HG03175 (cell line): ENCODE results near the gene FAM118A.
"Not testable (repeated sequence)": the region's sequence is repeated elsewhere in the genome, so short reads cannot be mapped to it uniquely, and the experiment has no call there.

Source experiments
- ATAC-seq: cut with Tn5 transposase; IDR thresholded peaks from one replicate; pipeline ENCODE4 v1.9.1; 2021; ENCODE audit warnings: mild to moderate bottlenecking, moderate library complexity; ENCODE audit not compliant: unreplicated experiment

The FAM118A gene

GRCh38 chr22:45359627-45360026 is 49.9 kb downstream of the FAM118A start:
- no peak for ATAC-seq

GRCh38 chr22:45366713-45367112 is 57.0 kb downstream of the FAM118A start:
- ATAC-seq, result no peak

GRCh38 chr22:45373592-45373991 is 63.9 kb downstream of the FAM118A start:
- not testable (repeated sequence) for ATAC-seq

GRCh38 chr22:45376009-45376408 is 66.3 kb downstream of the FAM118A start:
- ATAC-seq, result no peak

- no peak for ATAC-seq
Measured at GRCh38 chr22:45376703-45377102, 67.0 kb downstream of the FAM118A start.

- no peak for ATAC-seq
Measured at GRCh38 chr22:45381348-45381747, 71.6 kb downstream of the FAM118A start.

- ATAC-seq, result no peak
Measured at GRCh38 chr22:45389546-45389945, 79.8 kb downstream of the FAM118A start.
